HepG2 (cell line): Measurements from ENCODE around the gene AUNIP. TPM values are rescaled to one million over a fixed set of nuclear protein-coding genes. Genes with fewer than 3 reads are reported as not detected.
A peak's percentile ranks its signal among the peaks of the same experiment; 100 is the strongest.

Experiments
- BCL6 ChIP-seq: IDR thresholded peaks from 2 replicates; pipeline ENCODE4 v1.6.1; 2016; ENCODE audit warnings: missing genetic modification reagents, missing compliant biosample characterization
- CENPT ChIP-seq: sonication (generic); formaldehyde crosslinking; IDR thresholded peaks from 2 replicates; pipeline ENCODE4 v1.8.0; 2022; ENCODE audit warnings: low read depth, mild to moderate bottlenecking, moderate library complexity, missing genetic modification reagents
- E2F1 ChIP-seq: sonication (generic); formaldehyde crosslinking; IDR thresholded peaks from 2 replicates; pipeline ENCODE4 v1.5.0; 2020; ENCODE audit warnings: missing genetic modification reagents
- HIC2 ChIP-seq: sonication (generic); formaldehyde crosslinking; IDR thresholded peaks from 2 replicates; pipeline ENCODE4 v1.9.0; 2022; ENCODE audit warnings: low read depth, missing genetic modification reagents
- HNF4G ChIP-seq, 2 experiments: sonication (generic) in 1 of 2; formaldehyde crosslinking in 1 of 2; IDR thresholded peaks; 2 replicates each; pipeline versions ENCODE4 v1.4.0 to v1.6.1; 2011 to 2020; ENCODE audit warnings: borderline replicate concordance in 2 of 2, low read depth in 2 of 2, mild to moderate bottlenecking in 2 of 2, low read length in 1 of 2, missing genetic modification reagents in 1 of 2, moderate library complexity in 1 of 2
- KDM1A ChIP-seq: IDR thresholded peaks from 2 replicates; pipeline ENCODE4 v1.6.1; 2016; ENCODE audit warnings: missing compliant biosample characterization
- MEIS1 ChIP-seq: sonication (generic); formaldehyde crosslinking; IDR thresholded peaks from 2 replicates; pipeline ENCODE4 v1.9.0; 2021; ENCODE audit warnings: mild to moderate bottlenecking, missing genetic modification reagents, moderate library complexity, borderline replicate concordance
- POGK ChIP-seq: sonication (generic); formaldehyde crosslinking; conservative IDR thresholded peaks from 2 replicates; pipeline ENCODE4 v1.8.0; 2022; ENCODE audit warnings: mild to moderate bottlenecking, moderate library complexity, missing genetic modification reagents
- RBM22 ChIP-seq: fragments of 200-400 bp; formaldehyde crosslinking; optimal IDR thresholded peaks from 2 replicates; pipeline ENCODE3; 2017; ENCODE audit warnings: mild to moderate bottlenecking, low read length, moderate library complexity
- ZNF17 ChIP-seq: sonication (generic); formaldehyde crosslinking; IDR thresholded peaks from 2 replicates; pipeline ENCODE4 v1.5.0; 2020; ENCODE audit warnings: mild to moderate bottlenecking, missing genetic modification reagents
- ZNF33A ChIP-seq: sonication (generic); formaldehyde crosslinking; IDR thresholded peaks from 2 replicates; pipeline ENCODE4 v1.5.1; 2020; ENCODE audit warnings: missing genetic modification reagents, mild to moderate bottlenecking, moderate library complexity, borderline replicate concordance
- ZNF737 ChIP-seq: sonication (generic); formaldehyde crosslinking; IDR thresholded peaks from 2 replicates; pipeline ENCODE4 v1.5.0; 2020; ENCODE audit warnings: missing genetic modification reagents, mild to moderate bottlenecking, borderline replicate concordance
- polyA plus RNA-seq, 8 experiments: library from polyadenylated mRNA; depleted of rRNA in 3 of 8; stranded (reverse) in 7 of 8; unstranded in 1 of 8; fragments of >200 nt; fragmentation: Illumina TruSeq in 4 of 8; extraction: Trizol in 4 of 8; gene quantifications; 2 replicates each; pipeline versions ENCODE4 v1.2.1 to v1.2.3, GENCODE V29; 2011 to 2016; ENCODE audit warnings: low read depth in 4 of 8, missing spikeins in 1 of 8, mixed read lengths in 1 of 8; ENCODE audit not compliant: insufficient read depth in 1 of 8
- total RNA-seq, 5 experiments: library from RNA; depleted of rRNA; stranded (reverse); fragments of >200 nt; fragmentation: Illumina TruSeq; extraction: Trizol; gene quantifications; 2 replicates each; pipeline ENCODE4 v1.2.3, GENCODE V29; 2016; ENCODE audit warnings: low read depth in 1 of 5
- TF ChIP-seq, protein P1 (sequence below): sonication (generic); formaldehyde crosslinking; IDR thresholded peaks from 2 replicates; pipeline ENCODE4 v1.5.0; 2020; ENCODE audit warnings: mild to moderate bottlenecking, missing genetic modification reagents, borderline replicate concordance
- TF ChIP-seq, protein P2 (sequence below): sonication (generic); formaldehyde crosslinking; IDR thresholded peaks from 2 replicates; pipeline ENCODE4 v1.4.0; 2020; ENCODE audit warnings: mild to moderate bottlenecking, missing genetic modification reagents
- TF ChIP-seq, protein P3 (sequence below), 2 experiments: sonication (generic) in 1 of 2; formaldehyde crosslinking in 1 of 2; IDR thresholded peaks; 2 replicates each; pipeline versions ENCODE4 v1.4.0 to v1.6.1; 2018 to 2020; ENCODE audit warnings: missing genetic modification reagents in 2 of 2, borderline replicate concordance in 1 of 2, low read depth in 1 of 2, mild to moderate bottlenecking in 1 of 2, missing biosample characterization in 1 of 2

AUNIP gene
- total and polyA plus RNA-seq, 2 of the 13 experiments (the other 11 are each of a cell fraction or from before 2014, with no cell fraction given), result 3.8 to 12.3 TPM

DNA sequence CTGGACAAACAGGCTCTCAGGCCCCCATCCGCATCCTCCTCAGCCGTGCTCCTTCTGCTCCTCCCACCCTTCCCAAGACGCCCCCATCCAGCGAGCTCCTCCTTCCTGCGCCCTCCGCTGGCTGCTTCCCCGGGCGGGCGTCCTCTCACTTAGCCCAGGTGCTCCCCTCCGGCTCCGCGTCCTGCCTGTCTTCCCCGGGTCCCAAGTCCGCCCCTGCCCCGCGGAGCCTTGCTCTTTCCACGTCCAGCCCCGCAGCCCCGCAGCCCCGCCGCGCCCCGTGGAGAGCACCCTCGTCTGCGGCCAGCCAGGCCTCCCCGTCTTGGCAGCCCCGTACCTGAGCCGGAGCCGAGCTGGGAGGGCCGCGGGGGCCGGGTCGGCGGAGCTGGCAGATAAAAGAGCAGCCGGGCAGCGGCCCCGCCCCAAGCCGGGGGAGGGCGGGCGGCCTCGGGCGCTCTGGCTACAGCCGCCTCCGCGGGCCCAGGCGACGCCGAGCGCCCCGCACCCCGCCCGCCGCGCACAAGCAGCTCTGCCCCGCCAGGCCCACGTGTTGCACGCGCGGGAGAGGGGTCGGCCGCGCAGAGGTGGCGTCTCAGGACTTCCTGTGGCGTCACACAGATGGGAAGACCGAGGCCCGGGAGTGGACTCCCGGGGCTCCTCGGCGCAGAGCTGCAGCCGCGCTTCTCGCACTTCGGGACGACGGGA, 16.0 kb upstream of the AUNIP start, which contains the start of gene PAQR7 (continued):
- TF ChIP-seq KDM1A (peak; percentile 16; the same call in 1 of the 2 replicates), E2F1 (CRISPR knock-in tag) (peak; percentile 55; the same call in 1 of the 2 replicates), CENPT (CRISPR knock-in tag) (peak; percentile 90; the same call in 1 of the 2 replicates), ZNF17 (CRISPR knock-in tag) (no peak), ZNF737 (no peak), HIC2 (CRISPR knock-in tag) (no peak; the same call in 1 of the 2 replicates), RBM22 (no peak), MEIS1 (peak; percentile 68; the same call in 1 of the 2 replicates), HNF4G (IDR thresholded peaks at IDR 0.05; ENCODE audit: borderline replicate concordance, low read depth, low read length) (no peak; the same call in 1 of the 2 replicates), HNF4G (CRISPR knock-in tag; IDR thresholded peaks at IDR 0.05; ENCODE audit: borderline replicate concordance, low read depth) (peak; percentile 60; the same call in 1 of the 2 replicates), BCL6 (CRISPR knock-in tag) (0 out of 2 replicates have a peak, but pooled peaks have one; percentile 61), POGK (CRISPR knock-in tag) (peak; percentile 90), ZNF33A (no peak)
- TF ChIP-seq, protein P1, sequence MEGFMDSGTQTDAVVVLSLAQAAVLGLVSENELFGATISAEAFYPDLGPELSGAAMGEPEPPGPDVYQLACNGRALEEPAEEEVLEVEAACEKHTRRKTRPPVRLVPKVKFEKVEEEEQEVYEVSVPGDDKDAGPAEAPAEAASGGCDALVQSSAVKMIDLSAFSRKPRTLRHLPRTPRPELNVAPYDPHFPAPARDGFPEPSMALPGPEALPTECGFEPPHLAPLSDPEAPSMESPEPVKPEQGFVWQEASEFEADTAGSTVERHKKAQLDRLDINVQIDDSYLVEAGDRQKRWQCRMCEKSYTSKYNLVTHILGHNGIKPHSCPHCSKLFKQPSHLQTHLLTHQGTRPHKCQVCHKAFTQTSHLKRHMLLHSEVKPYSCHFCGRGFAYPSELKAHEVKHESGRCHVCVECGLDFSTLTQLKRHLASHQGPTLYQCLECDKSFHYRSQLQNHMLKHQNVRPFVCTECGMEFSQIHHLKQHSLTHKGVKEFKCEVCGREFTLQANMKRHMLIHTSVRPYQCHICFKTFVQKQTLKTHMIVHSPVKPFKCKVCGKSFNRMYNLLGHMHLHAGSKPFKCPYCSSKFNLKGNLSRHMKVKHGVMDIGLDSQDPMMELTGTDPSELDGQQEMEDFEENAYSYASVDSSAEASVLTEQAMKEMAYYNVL (CRISPR knock-in tag), result 0 out of 2 replicates have a peak, but pooled peaks have one; percentile 6
- TF ChIP-seq, protein P2, sequence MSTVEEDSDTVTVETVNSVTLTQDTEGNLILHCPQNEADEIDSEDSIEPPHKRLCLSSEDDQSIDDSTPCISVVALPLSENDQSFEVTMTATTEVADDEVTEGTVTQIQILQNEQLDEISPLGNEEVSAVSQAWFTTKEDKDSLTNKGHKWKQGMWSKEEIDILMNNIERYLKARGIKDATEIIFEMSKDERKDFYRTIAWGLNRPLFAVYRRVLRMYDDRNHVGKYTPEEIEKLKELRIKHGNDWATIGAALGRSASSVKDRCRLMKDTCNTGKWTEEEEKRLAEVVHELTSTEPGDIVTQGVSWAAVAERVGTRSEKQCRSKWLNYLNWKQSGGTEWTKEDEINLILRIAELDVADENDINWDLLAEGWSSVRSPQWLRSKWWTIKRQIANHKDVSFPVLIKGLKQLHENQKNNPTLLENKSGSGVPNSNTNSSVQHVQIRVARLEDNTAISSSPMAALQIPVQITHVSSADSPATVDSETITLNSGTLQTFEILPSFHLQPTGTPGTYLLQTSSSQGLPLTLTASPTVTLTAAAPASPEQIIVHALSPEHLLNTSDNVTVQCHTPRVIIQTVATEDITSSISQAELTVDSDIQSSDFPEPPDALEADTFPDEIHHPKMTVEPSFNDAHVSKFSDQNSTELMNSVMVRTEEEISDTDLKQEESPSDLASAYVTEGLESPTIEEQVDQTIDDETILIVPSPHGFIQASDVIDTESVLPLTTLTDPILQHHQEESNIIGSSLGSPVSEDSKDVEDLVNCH (CRISPR knock-in tag), result no peak
- TF ChIP-seq, protein P3, sequence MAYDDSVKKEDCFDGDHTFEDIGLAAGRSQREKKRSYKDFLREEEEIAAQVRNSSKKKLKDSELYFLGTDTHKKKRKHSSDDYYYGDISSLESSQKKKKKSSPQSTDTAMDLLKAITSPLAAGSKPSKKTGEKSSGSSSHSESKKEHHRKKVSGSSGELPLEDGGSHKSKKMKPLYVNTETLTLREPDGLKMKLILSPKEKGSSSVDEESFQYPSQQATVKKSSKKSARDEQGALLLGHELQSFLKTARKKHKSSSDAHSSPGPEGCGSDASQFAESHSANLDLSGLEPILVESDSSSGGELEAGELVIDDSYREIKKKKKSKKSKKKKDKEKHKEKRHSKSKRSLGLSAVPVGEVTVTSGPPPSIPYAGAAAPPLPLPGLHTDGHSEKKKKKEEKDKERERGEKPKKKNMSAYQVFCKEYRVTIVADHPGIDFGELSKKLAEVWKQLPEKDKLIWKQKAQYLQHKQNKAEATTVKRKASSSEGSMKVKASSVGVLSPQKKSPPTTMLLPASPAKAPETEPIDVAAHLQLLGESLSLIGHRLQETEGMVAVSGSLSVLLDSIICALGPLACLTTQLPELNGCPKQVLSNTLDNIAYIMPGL (CRISPR knock-in tag; IDR thresholded peaks at IDR 0.05; ENCODE audit: borderline replicate concordance in 1 of 2, low read depth in 1 of 2), result peak; percentile 73 to 84; a peak in 3 of 4 replicates
